ENCODE data around the gene TTLL10. TPM values are rescaled to one million over a fixed set of nuclear protein-coding genes. Genes with fewer than 3 reads are reported as not detected.

TTLL10 gene
- total and polyA plus RNA-seq, 2 experiments from 2014 or later: 0.45 TPM; not detected in 1

DNA sequence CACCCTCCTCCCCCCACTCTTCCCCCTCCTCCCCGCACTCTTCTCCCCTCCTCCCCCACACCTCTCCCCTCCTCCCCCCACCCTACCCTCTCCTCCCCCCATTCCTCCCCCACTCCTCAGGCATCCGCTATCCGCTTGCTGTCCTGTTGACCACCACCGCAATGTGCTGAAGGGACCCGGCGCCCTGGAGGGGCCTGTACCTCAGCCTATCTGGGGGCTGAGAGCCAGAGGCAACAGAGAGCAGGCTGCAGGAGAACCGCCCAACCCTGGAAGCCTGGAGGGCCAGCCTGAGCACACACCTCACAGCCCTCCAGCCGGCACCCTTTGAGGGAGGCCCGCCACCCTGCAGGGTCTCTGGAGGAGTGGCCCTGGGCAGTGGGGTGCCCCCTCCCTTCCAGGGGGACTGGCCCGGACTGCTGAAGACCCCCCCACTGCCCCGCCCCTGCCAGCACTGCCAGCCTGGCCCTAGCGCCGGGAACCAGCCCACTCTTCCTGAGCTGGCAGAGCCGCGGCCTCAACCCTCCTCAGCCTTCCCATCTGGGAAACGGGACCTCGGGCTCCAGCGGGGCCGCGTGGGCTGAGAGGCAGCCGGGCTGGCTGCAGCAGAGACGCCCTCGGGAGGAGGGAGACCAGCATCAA lies 71.6 kb downstream of the TTLL10 start:
- Mint-ChIP-seq H3K4me3 (no peak overlapping the region), H3K9me3 (no peaks in the 10 kb centered on the region), H3K27me3 (ENCODE audit: insufficient read depth, low read depth, poor library complexity) (peaks cover 4% of the 10 kb centered on the region), H3K27ac (no peak overlapping the region), H3K36me3 (ENCODE audit: low read depth) (peaks cover 3% of the 10 kb centered on the region; the same call in 1 of the 3 replicates), H3K4me1 (no peaks in the 10 kb centered on the region)
- Histone ChIP-seq H3K27ac (ENCODE audit: low read depth) (no peak overlapping the region), H3K36me3 (ENCODE audit: insufficient read depth) (no peaks in the 10 kb centered on the region), H3K27me3 (ENCODE audit: insufficient read depth) (peaks cover 10% of the 10 kb centered on the region; the same call in 1 of the 2 replicates), H3K79me2 (replicated peaks; ENCODE audit: insufficient read depth) (no peaks in the 10 kb centered on the region), H4K20me1 (replicated peaks; ENCODE audit: insufficient read depth) (no peaks in the 10 kb centered on the region), H2AFZ (no peak overlapping the region), H3F3A (replicated peaks; ENCODE audit: low read depth) (no peaks in the 10 kb centered on the region), H3K4me2 (no peak overlapping the region), H3K4me3 (no peak overlapping the region), H3K4me1 (ENCODE audit: insufficient read depth) (peaks cover 3% of the 10 kb centered on the region; the same call in 1 of the 2 replicates), H3K9me2 (ENCODE audit: insufficient read depth) (no peaks in the 10 kb centered on the region)
- DNase-seq (ENCODE audit: low spot score): no peak
- TF ChIP-seq EZH2 (IDR thresholded peaks at IDR 0.05; ENCODE audit: low read depth, unreplicated experiment): no peak
- no peak for TF ChIP-seq ETS1 (IDR thresholded peaks at IDR 0.05)
- TF ChIP-seq STAT1 (IDR thresholded peaks at IDR 0.05; ENCODE audit: unreplicated experiment): no peak
- no peak for TF ChIP-seq JUNB (IDR thresholded peaks at IDR 0.05; ENCODE audit: unreplicated experiment)
- no peak for TF ChIP-seq ZNF114 (CRISPR knock-in tag; IDR thresholded peaks at IDR 0.05)
- TF ChIP-seq ZNF331 (CRISPR knock-in tag; IDR thresholded peaks at IDR 0.05; ENCODE audit: low read depth): no peak
- no peak for TF ChIP-seq EZH2phosphoT487 (IDR thresholded peaks at IDR 0.05; ENCODE audit: unreplicated experiment)
- no peak for TF ChIP-seq NANOG (IDR thresholded peaks at IDR 0.05; ENCODE audit: borderline replicate concordance)
- TF ChIP-seq ZNF462 (CRISPR knock-in tag; IDR thresholded peaks at IDR 0.05): no peak
- TF ChIP-seq CREB1 (CRISPR knock-in tag; IDR thresholded peaks at IDR 0.05; ENCODE audit: low read depth): no peak
- no peak for TF ChIP-seq POLR2AphosphoS5 (IDR thresholded peaks at IDR 0.05; ENCODE audit: low read depth)
- TF ChIP-seq CTCF (conservative IDR thresholded peaks at IDR 0.05; ENCODE audit: low read depth in 2 of 2): no peak
- no peak for ATAC-seq

Measured in GM23338 (cell line).